HG03039 (cell line): ENCODE results near the gene IFITM2.
"Not testable (repeated sequence)": the region's sequence is repeated elsewhere in the genome, so short reads cannot be mapped to it uniquely, and the experiment has no call there.

Experiments
- ATAC-seq: cut with Tn5 transposase; IDR thresholded peaks from one replicate; pipeline ENCODE4 v1.9.1; 2021; ENCODE audit warnings: mild to moderate bottlenecking, moderate library complexity; ENCODE audit not compliant: unreplicated experiment

IFITM2 gene

GRCh38 chr11:339963-340362 is 32.3 kb downstream of the IFITM2 start:
- no peak for ATAC-seq

- ATAC-seq, result no peak
These were observed 33.2 kb downstream of the IFITM2 start for GRCh38 chr11:340539-341512.

- no peak for ATAC-seq
These were observed 34.7 kb downstream of the IFITM2 start for GRCh38 chr11:342328-342727.

- no peak for ATAC-seq
These were observed 37.4 kb downstream of the IFITM2 start for GRCh38 chr11:344836-345578.

GRCh38 chr11:346529-346928 is 38.9 kb downstream of the IFITM2 start:
- ATAC-seq, result no peak

GRCh38 chr11:349270-349954 is 41.8 kb downstream of the IFITM2 start:
- not testable (repeated sequence) for ATAC-seq

GRCh38 chr11:350033-350722 is 42.6 kb downstream of the IFITM2 start:
- not testable (repeated sequence) for ATAC-seq

GRCh38 chr11:350723-351255 is 43.2 kb downstream of the IFITM2 start:
- no peak for ATAC-seq

- no peak for ATAC-seq
These were observed 43.8 kb downstream of the IFITM2 start for GRCh38 chr11:351411-351810.

GRCh38 chr11:352456-353031 is 44.9 kb downstream of the IFITM2 start:
- no peak for ATAC-seq

- ATAC-seq, result no peak
These were observed 45.7 kb downstream of the IFITM2 start for GRCh38 chr11:353179-353873.

- ATAC-seq, result no peak
These were observed 48.2 kb downstream of the IFITM2 start for GRCh38 chr11:355581-356458.

- ATAC-seq, result no peak
These were observed 49.0 kb downstream of the IFITM2 start for GRCh38 chr11:356610-357009.

GRCh38 chr11:357582-357981 is 50.0 kb downstream of the IFITM2 start:
- no peak for ATAC-seq

GRCh38 chr11:358129-358800 is 50.6 kb downstream of the IFITM2 start:
- no peak for ATAC-seq
